ENCODE measurements around the gene DNAJB6.

The DNAJB6 gene

DNA sequence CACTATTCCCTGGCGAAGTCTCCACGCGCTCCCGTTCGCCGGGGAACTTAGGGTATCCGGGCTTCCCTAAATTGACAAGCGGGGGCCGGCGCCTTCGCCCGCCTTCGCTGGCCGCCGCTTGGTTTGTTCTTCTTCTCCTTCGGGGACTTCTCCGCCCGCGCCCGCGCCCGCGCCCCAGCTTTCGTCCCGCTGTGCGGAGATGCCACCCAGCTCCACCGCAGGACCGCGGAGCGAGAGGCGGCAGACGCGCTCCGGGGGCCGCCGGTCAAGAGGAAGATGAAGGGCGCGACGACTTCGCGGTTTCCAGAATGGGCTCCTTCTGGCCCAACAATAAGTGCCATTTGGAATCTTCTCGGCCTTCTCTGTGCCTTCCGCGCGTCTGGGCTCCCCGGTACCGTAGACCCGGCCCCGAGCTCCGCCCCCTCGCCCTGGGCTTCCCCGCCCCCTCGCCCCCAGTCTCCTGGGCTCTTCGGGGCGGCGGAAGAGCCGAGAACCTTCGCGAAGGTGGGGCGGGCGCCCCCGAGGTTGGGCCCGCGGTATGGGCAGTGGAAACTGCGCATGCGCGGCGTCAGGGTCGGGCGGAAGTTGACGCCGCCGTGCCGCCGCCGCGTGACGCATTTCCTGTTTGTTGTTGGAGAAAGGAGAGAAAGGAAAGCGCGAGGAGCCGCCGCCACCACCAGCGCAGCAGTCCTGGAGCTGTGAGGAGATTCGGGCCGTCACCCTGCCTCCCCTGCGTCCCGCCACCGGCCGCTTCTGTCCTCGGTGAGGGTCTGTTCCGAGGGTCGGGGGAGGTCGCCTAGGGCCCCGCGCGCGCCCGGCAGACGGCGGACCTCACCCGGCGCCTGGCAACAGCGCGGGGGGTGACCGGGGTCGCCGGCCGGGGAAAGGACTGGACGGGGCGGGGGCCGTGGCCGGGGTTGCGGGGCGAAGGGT, at the start of gene DNAJB6:
TSS of gene DNAJB6 (plus strand) at position 622 of the 933 bp plus-strand sequence. CDS start 21,569 bp downstream, outside the sequence.
- peak; percentile 85 for DNase-seq

DNA sequence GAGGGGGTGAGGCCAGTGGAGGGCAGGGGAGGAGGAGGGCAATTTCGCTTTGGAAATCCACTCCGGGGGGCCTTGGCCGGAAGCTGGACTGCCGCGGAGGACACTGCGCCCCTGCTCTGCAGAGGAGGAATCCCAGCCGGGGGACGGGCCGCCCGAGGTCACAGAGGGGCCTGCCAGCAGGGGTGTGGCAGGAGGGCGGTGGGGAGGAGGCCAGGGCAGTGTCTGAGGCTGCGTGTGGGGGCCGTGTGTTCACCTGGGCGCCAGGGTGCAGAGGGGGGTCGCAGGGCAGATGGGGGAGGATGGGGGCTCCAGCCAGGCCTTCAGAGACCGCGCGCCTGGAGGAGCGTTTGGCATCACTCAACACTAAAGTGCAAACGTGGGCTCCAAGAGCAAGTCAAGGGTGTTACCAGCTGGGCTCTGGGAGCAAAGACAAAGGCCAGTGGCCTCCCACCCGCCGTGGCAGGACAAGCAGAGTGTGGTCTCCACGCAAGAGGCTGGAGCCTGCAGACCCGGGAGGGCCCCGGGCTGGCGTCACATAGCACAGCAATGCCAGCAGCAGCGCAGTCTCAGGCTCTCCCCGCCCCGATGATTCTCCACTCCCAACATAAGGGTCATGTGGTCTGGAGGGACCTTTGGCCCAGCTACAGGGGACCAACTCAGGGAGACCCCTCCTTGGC, 45.3 kb upstream of the DNAJB6 start:
- no peak for DNase-seq

DNA sequence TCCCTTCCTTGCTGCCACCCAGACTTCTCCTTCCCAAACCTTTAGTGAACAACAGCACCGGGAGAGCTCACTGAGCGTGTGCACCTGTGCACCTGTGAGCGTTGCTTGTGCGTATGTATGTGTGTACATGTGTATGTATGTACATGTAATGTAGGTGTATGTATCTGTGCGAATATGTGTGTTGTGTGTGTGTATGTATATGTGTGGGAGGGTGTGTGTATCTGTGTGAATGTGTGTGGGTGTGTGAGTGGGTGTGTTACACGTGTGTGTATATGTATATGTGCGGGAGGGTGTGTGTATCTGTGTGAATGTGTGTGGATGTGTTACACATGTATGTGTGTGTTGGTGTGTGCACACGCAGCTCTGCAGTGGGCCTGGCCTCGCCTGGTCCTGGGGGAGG, 44.5 kb upstream of the DNAJB6 start:
- no peak for DNase-seq

DNA sequence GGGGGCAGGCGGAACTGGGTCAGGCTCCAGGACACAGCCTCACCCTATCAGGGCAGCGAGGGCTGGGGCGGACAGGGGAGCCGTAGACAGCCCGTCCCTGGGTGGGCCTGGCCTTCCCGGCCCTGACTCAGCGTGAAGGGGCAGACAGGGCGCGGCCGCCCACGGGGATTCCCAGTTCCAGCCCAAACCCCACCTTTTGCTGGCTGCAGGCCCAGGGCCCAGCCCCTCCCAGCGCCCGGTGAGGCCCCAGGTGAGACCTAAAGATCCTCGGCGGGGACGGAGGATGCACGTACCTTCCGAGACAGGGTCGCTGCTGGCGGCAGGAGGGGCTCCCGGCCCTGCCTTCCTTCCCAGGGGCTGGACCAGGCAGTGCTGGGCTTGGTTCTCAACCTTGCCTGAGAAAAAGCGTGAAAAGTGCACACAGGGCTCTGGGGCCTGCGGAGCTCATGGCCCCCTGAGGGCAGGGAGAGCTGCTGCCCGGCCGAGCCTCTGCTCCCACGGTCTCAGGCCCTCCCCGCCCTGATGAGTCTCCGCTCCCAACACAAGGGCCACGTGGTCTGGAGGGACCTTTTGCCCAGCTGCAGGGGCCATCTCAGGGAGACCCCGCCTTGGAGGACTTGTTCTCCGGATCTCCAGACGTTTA, 43.9 kb upstream of the DNAJB6 start:
- no peak for DNase-seq

DNA sequence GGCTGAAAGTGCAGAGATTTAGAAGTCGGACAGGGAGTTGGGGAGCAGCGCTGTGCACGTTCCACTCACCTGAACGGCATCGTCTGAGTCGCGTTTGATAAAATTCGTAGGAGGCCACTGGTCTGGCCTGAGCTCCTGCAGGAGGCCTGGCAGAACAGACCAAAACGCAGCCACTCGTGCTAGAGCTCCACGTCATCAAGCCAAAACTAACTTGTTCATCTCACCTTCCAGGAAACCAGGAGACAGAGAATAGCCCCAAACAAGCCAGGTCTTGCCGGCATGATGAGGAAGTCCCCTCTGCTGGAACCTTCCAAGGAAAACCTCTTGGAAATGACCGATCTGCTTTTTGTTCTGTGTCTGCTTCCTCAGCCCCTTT, 43.4 kb upstream of the DNAJB6 start:
- no peak for DNase-seq

DNA sequence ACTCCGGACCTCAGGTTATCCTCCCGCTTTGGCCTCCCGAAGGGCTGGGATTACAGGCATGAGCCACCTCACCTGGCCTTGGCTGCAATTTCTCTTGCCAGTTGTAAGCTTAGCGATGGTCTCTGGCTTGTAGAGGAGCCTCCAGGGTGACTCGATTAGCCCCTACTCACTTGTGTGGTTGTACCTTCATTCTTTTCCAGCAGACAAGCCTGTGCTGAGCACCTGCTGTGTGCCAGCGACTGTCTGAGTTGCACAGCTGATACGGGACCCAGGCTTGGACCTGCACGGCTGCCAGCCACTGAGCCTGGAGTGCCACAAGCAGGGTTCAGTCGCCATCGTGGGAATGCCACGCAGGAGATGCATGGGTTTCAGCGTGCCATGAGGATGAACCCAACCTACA, 42.0 kb upstream of the DNAJB6 start:
- no peak for DNase-seq

DNA sequence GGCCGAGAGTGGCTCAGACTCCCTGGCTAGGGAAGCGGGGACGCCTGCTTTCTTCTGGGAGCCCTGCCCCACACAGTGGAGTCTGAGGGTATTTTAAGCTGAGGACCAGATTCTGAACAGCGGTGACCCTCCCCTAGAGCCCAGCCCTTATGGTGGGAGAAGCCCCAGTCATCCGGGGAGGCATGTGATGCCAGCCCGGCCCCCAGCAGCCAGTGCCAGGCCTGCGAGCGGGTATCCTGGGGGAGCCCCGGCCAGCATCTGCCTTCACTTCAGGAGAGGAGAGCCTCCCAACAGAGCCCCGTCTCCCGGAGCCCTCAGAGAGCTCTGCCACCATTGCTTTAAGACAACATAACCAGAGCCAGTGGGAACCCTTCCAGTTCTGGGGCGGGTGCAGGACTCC, 41.5 kb upstream of the DNAJB6 start:
- no peak for DNase-seq

DNA sequence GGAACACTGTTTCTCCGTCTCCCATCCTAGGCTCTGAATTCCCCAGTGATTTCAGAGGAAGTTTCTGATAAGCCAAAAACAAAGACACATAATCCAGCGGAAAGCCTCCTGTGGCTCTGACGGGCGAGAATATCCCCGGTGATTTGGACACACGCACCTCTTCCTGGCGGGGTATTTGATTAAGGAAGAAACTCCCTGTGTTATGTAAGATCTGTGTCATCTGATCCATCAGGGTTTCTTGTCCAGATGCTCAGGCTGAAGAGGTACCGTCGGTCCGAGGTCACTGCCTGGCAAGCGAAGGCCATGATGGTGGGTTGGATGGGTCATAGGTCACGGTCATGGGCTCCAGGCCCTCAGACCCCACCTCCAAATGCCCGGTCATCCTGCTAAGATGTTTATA, 39.6 kb upstream of the DNAJB6 start:
- DNase-seq: no peak

DNA sequence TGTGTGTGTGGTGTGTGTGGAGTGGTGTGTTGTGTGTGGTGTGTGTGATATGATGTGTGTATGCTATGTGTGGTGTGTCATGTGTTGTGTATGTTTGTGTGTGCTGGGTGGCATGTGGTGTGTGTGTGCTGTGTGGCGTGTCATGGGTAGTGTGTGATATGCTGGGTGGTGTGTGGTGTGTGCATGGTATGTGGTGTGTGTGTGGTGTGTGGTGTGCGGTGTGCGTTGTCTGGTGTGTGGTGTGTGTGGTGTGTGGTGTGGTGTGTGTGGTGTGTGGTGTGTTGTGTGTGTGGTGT, 37.5 kb upstream of the DNAJB6 start:
- no peak for DNase-seq

DNA sequence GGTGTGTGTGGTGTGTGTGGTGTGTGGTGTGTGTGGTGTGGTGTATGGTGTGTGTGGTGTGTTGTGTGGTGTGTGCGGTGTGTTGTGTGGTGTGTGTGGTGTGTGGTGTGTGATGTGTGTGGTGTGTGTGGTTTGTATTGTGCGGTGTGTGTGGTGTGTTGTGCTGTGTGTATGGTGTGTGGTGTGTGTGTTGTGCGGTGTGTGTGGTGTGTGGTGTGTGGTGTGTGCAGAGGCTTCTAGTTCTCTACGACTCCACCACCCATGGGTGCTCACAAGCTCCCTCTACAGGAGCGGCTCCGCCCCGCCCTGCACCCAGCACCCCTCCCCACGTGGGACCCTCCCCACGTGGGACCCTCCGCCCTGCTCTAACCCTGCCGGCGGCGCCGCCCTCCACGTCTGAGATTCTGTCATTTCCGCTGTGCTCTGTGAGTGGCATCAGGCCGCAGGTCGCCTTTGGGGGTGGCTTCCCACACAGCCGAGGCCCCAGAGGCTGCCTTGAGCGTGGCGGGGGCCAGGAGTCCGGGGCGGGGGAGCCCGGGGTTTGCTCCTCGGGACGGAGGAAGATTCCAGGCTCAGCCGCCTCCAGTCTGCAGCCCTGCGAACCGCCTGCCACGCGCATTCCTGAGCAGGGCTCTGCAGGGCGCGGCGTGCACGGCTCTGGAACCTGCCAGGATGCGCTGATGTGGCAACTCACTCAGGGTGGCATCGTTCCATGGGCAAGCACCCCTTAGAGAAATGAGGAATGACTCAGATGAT, 37.0 kb upstream of the DNAJB6 start:
- no peak for DNase-seq

DNA sequence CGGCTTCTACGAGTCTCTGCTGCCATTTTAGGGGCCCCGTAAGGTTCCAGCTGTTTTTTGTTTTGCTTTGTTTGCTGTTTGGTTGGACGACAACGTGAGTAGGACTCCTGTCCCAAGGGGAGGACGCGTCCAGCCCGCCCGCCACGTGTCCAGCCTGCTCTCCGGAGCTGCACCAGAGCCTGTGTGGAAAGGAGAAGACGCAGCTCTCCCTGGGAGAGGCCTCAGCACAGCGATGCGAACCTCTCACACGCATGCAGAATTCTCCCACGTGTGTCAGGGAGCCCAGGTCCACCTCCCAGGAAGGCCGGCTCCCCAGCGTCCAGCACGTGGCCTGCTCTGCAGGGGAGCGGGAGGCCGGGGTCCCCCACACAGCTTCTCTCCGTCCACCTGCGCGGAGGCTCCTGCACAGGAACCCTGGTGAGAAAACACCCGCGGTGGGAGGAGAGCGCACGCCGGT, 36.4 kb upstream of the DNAJB6 start:
- no peak for DNase-seq

DNA sequence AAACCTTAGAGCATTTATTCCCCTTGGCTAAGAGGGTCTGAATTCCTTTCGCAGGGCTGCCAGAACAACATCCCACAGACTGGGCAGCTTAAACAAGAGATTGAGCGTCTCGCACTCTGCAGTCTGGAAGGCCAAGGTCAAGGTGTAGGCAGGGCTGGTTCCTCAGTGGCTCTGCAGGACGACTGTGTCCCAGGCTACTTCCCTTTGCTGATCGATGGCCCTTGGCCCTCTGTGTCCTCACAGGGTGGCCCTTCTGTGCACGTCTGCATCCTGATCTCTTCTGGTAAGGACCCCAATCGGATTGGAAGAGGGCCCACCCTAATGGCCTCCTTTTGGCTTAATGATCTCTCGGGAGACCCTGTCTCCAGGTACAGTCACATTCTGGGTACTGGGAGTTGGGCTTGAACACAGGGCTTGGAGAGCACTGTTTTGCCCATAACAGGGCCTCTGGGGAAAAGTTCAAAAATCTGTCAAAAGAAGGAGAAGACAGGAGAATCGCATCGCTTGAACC, 35.1 kb upstream of the DNAJB6 start:
- peak; percentile 42 for DNase-seq

DNA sequence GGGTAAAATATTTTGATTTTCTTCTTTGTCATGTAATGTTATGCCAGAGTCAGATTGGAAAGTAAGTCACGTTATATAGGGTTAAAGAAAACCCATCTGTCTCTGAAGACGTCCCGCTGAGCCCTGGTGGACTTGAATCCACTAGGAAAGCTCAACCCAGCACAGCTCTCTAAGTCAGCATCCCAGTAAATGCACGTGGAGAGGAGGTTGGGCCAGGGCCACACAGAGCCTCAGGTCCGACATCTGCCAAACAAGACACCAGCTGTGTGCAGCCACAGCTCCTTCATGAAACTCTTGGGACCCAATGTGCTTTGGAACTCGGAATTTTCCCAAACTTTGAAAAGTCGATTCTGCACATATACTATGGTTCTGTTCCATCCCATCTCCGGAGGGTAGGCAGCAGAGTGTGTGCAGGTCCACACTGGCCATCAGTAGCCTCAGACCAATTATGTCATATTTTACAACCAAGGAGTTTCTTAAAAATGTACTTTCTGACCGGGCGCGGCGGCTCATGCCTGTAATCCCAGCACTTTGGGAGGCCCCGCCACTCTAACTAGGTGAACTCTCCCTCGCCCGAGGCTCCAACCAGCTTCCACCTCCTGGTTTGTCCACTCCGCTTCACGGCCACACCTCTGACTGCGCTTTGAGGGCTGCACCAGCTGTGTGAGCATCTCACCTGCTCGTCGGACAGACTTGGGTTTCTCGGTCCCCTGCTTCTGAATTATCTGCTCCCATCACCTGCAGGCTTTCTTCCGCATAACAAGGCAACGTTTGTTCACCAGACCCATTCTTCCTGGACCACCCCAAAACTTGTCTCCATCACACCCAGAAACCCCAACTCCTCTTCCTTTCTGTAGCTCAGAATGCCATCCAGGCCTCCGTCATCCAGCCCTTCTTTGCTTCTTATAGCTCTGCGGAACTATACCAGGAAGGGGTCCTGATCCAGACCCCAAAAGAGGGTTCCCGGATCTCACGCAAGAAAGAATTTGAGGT, 29.7 kb upstream of the DNAJB6 start:
- no peak for DNase-seq

DNA sequence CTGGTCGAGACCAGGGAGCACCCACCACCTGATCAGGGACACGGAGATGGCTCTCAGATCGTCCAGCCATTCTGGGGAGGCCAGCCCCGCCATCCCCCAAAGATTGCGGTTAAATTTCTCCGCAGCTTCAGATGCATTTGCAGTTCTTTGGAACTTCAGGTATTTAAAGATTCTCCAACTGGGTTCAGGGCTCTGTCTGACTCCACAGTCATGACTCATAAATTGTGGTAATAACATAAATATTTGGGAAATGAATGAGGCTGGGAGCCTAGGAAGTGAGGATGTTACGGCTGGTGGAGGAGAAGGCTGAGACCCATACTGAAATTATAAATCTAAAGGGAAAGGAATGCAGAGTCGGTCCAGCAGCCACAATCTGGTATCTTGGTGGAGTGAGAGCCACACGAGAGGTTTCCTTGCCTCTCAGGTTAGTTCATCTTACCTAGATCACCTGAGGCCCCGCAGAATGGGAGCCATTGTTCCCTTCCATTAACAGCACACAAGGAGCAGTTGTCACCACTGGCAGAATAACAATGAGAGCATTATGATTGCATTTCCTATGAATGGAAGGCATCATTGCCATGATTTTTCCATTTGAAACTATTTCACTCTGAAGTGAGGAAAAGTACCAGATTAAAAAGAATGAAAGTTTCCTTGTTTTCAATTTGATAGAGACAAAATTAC, 26.7 kb upstream of the DNAJB6 start:
- DNase-seq: no peak

DNA sequence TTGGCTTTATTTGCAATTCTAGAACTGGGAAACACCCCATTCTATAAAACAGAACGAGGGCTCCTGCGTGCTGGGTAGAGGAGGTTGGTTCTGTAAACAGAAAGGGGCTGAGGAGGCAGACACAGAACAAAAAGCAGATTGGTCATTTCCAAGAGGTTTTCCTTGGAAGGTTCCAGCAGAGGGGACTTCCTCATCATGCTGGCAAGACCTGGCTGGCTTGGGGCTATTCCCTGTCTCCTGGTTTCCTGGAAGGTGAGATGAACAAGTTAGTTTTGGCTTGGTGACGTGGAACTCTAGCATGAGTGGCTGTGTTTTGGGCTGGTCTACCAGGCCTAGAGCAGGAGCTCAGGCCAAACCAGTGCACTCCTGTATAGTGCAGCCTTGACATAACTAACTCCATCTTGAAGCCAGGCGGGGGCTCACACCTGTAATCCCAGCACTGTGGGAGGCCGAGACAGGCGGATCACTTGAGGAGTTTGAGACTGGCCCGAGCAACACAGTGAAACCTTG, 26.1 kb upstream of the DNAJB6 start:
- DNase-seq: no peak

DNA sequence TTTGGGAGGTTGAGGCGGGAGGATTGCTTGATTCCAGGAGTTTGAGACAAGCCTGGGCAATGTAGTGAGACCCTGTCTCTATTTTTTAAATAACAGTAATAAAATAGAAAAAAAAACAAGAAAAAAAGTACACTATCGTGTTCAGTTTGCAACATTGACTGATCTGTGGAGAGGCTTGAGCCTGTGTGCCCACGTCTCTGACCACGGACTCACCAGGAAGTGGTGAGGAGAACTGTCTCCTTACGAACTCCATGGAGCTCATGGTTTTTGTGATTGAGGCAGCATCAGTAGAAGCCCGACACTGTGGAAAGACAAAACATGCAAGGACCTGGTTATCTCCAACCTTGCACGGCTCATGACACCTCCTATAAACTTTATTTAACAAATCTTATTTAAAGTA, 23.9 kb upstream of the DNAJB6 start:
- no peak for DNase-seq

DNA sequence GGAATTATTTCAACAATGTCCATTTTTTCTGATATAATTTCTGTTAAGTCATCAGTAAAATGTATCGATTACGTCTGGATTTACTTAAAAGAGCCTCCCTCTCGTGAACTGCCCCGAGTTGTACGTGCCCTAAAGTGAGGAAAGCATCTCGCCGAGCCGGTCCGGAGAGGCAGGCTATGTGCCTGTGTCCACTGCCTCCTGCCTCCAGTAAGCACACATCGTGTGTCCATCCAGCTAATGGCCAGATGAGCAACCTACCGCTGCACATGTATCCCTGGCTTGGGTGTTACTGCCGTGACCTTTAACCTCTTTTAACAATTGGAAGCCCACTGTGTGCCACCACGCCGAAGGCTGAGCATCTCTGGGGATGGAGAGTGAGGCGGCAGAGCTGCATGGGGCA, 23.2 kb upstream of the DNAJB6 start:
- DNase-seq: no peak

DNA sequence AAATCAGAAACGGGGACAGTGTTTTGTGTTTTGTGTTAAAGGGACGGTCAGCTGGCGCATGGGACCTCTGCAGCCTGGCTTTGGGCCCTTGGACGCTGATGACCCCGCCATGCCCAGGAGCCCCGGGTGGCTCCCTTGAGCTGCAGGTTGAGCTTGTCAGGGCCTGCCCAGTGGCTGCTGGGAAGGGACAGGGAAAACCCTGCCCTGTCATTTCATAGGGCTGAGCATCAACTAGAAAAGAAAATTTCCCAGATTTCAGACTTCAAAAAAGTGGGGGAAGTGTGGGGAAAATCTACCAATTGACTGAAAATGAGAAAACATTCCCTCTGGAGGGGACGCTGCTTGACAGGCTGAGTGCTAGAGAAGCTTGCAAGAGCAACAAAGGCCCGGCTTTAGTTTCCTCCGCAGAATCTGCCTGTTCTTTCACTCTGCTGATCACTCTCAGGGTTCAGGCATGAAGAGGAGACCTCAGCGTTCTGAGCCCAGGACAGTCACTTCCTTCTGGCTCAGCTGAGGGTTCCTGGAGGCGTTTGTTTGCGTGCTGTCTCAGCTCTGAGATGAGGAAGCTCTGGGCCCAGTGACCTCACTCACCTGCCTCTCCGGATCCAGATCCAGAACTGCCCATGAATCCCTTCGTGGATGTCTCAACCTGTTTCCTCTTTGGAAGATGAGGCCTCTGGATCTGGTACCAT, 18.6 kb upstream of the DNAJB6 start:
- peak; percentile 75 for DNase-seq

DNA sequence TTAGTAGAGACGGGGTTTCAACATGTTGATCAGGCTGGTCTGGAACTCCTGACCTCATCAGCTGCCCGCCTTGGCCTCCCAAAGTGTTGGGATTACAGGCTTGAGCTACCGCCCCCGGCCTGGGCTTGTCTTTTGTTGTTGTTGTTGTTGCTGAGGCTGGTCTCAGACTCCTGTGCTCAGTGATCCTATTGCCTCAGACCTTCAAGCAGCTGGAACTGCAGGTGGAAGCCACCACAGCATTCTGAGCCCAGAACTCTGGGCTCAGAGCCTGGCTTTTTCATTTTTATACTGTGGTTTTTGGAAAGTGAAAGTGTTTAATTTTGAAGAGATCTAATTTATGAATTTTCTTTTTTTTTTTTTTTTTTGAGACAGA, 16.2 kb upstream of the DNAJB6 start:
- DNase-seq: no peak

DNA sequence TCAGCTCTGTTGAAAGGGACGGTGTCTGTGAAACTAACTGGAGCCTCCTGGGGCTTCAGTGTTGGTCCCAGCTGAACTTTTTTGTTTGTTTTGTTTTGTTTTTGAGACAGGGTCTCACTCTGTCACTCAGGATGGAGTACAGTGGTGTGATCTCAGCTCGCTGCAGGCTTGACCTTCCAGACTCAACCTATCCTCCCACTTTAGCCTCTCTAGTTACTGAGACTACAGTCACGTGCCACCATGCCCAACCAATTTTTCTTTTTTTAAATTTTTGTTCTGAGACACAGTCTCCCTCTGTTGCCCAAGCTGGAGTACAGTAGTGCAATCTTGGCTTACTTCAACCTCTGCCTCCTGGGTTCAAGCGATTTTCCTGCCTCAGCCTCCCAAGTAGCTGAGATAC, 13.4 kb upstream of the DNAJB6 start:
- no peak for DNase-seq

Measured in GF-D8 (cell line).